Effector memory CD8-positive, alpha-beta T cell (primary cell): ENCODE results near the gene ITGA3.
"Not testable (repeated sequence)": the region's sequence is repeated elsewhere in the genome, so short reads cannot be mapped to it uniquely, and the experiment has no call there.

Experiments
- ATAC-seq: fragments of 150-1000 bp; cut with Tn5 transposase; replicated peaks from 2 replicates; pipeline ENCODE4 v1.10.0; 2021; ENCODE audit warnings: mild to moderate bottlenecking, moderate library complexity
- DNase-seq, 3 experiments: peaks; one replicate each; pipeline ENCODE4 v3.0.0; 2021
- H3K27ac Mint-ChIP-seq, 2 donors: one replicate each; pipeline ENCODE4 v1.8.0; 2022; ENCODE audit warnings: mild to moderate bottlenecking in 2 of 2, mixed read lengths in 2 of 2, moderate library complexity in 2 of 2
- H3K27me3 Mint-ChIP-seq, 2 donors: one replicate each; pipeline ENCODE4 v1.8.0; 2022; ENCODE audit warnings: mixed read lengths in 2 of 2
- H3K36me3 Mint-ChIP-seq: one replicate; pipeline ENCODE4 v1.8.0; 2022; ENCODE audit warnings: mild to moderate bottlenecking, moderate library complexity, mixed read lengths; ENCODE audit not compliant: insufficient read depth
- H3K4me1 Mint-ChIP-seq, 2 donors: one replicate each; pipeline ENCODE4 v1.8.0; 2022; ENCODE audit warnings: low read depth in 2 of 2, mixed read lengths in 2 of 2
- H3K4me3 Mint-ChIP-seq, 2 donors: one replicate each; pipeline ENCODE4 v1.8.0; 2022; ENCODE audit warnings: mild to moderate bottlenecking in 2 of 2, mixed read lengths in 2 of 2, moderate library complexity in 2 of 2
- H3K9me3 Mint-ChIP-seq, 2 donors: one replicate each; pipeline ENCODE4 v1.8.0; 2022; ENCODE audit warnings: mixed read lengths in 2 of 2

Gene ITGA3

GRCh38 chr17:50040496-50040895 is 15.4 kb upstream of the ITGA3 start:
- not testable (repeated sequence) for ATAC-seq, H3K36me3 Mint-ChIP-seq, H3K27ac Mint-ChIP-seq, H3K4me1 Mint-ChIP-seq, H3K9me3 Mint-ChIP-seq, DNase-seq, H3K4me3 Mint-ChIP-seq
- peaks cover 21 to 66% of the 10 kb centered on the region in 2 donors for H3K27me3 Mint-ChIP-seq

GRCh38 chr17:50042211-50042610 is 13.7 kb upstream of the ITGA3 start:
- no peaks in the 10 kb centered on the region for H3K9me3 Mint-ChIP-seq
- H3K4me1 Mint-ChIP-seq = no peaks in the 10 kb centered on the region

GRCh38 chr17:50043290-50044148 is 12.4 kb upstream of the ITGA3 start:
- ATAC-seq (no peak), DNase-seq (no peak)
- peaks cover 16 to 67% of the 10 kb centered on the region in 2 donors for H3K27me3 Mint-ChIP-seq
- H3K4me3 Mint-ChIP-seq = no peak overlapping the region
- peaks cover 4% of the 10 kb centered on the region for H3K36me3 Mint-ChIP-seq
- H3K9me3 Mint-ChIP-seq = no peaks in the 10 kb centered on the region
- H3K27ac Mint-ChIP-seq = no peak overlapping the region
- H3K4me1 Mint-ChIP-seq = no peaks in the 10 kb centered on the region

More at GRCh38 chr17:50042211-50042610, 13.7 kb upstream of the ITGA3 start:
- no peak overlapping the region for H3K4me3 Mint-ChIP-seq
- H3K36me3 Mint-ChIP-seq = peaks cover 4% of the 10 kb centered on the region
- ATAC-seq (no peak), DNase-seq (no peak)
- H3K27ac Mint-ChIP-seq = no peak overlapping the region
- H3K27me3 Mint-ChIP-seq = peaks cover 16 to 67% of the 10 kb centered on the region in 2 donors

- no peak for DNase-seq
- Mint-ChIP-seq H3K27ac (no peak overlapping the region), H3K4me3 (no peak overlapping the region), H3K9me3 (no peaks in the 10 kb centered on the region), H3K4me1 (no peaks in the 10 kb centered on the region), H3K27me3 (peaks cover 16 to 63% of the 10 kb centered on the region in 2 donors), H3K36me3 (peaks cover 2% of the 10 kb centered on the region)
- no peak for ATAC-seq
Observed at GRCh38 chr17:50044483-50044882, 11.4 kb upstream of the ITGA3 start.

GRCh38 chr17:50045154-50045553 is 10.8 kb upstream of the ITGA3 start:
- H3K27ac Mint-ChIP-seq = no peak overlapping the region
- H3K4me3 Mint-ChIP-seq = no peak overlapping the region
- peaks cover 16 to 63% of the 10 kb centered on the region in 2 donors for H3K27me3 Mint-ChIP-seq
- ATAC-seq = no peak
- no peaks in the 10 kb centered on the region for H3K9me3 Mint-ChIP-seq
- no peaks in the 10 kb centered on the region for H3K4me1 Mint-ChIP-seq
- H3K36me3 Mint-ChIP-seq = no peaks in the 10 kb centered on the region
- no peak for DNase-seq

- no peaks in the 10 kb centered on the region for H3K36me3 Mint-ChIP-seq
- no peaks in the 10 kb centered on the region for H3K9me3 Mint-ChIP-seq
- H3K27me3 Mint-ChIP-seq = peaks cover 16 to 63% of the 10 kb centered on the region in 2 donors
- ATAC-seq = no peak
- DNase-seq = no peak
- H3K27ac Mint-ChIP-seq = peak overlapping the region in 1 of 2 donors; percentile 42
- H3K4me3 Mint-ChIP-seq = no peak overlapping the region
- peaks cover 2 to 5% of the 10 kb centered on the region in 2 donors for H3K4me1 Mint-ChIP-seq
Observed at GRCh38 chr17:50046179-50046578, 9.7 kb upstream of the ITGA3 start.

- ATAC-seq (no peak), DNase-seq (no peak)
- Mint-ChIP-seq H3K9me3 (no peaks in the 10 kb centered on the region), H3K27me3 (peaks cover 13 to 59% of the 10 kb centered on the region in 2 donors), H3K27ac (peak overlapping the region in 1 of 2 donors; percentile 42), H3K4me3 (no peak overlapping the region), H3K4me1 (peaks cover 6 to 9% of the 10 kb centered on the region in 2 donors), H3K36me3 (no peaks in the 10 kb centered on the region)
Observed at GRCh38 chr17:50046667-50047066, 9.2 kb upstream of the ITGA3 start.

GRCh38 chr17:50047083-50047482 is 8.8 kb upstream of the ITGA3 start:
- Mint-ChIP-seq H3K27me3 (peaks cover 9 to 55% of the 10 kb centered on the region in 2 donors), H3K4me3 (no peak overlapping the region), H3K9me3 (no peaks in the 10 kb centered on the region), H3K4me1 (peaks cover 6 to 9% of the 10 kb centered on the region in 2 donors), H3K27ac (no peak overlapping the region), H3K36me3 (no peaks in the 10 kb centered on the region)
- no peak for DNase-seq
- no peak for ATAC-seq

GRCh38 chr17:50047488-50048126 is 8.3 kb upstream of the ITGA3 start:
- H3K27ac Mint-ChIP-seq = no peak overlapping the region
- peaks cover 7 to 54% of the 10 kb centered on the region in 2 donors for H3K27me3 Mint-ChIP-seq
- ATAC-seq (no peak), DNase-seq (no peak)
- H3K4me3 Mint-ChIP-seq = no peak overlapping the region
- H3K9me3 Mint-ChIP-seq = no peaks in the 10 kb centered on the region
- H3K36me3 Mint-ChIP-seq = no peaks in the 10 kb centered on the region
- peaks cover 6 to 9% of the 10 kb centered on the region in 2 donors for H3K4me1 Mint-ChIP-seq

GRCh38 chr17:50048146-50048720 is 7.7 kb upstream of the ITGA3 start:
- Mint-ChIP-seq H3K27me3 (peaks cover under 1 to 50% of the 10 kb centered on the region in 2 donors), H3K27ac (no peak overlapping the region), H3K4me3 (no peak overlapping the region), H3K36me3 (no peaks in the 10 kb centered on the region), H3K9me3 (no peaks in the 10 kb centered on the region), H3K4me1 (peaks cover 6 to 9% of the 10 kb centered on the region in 2 donors)
- DNase-seq = no peak
- no peak for ATAC-seq

- ATAC-seq = no peak
- no peak for DNase-seq
- no peak overlapping the region for H3K27ac Mint-ChIP-seq
- H3K27me3 Mint-ChIP-seq = peaks cover 0 to 42% of the 10 kb centered on the region in 2 donors
- H3K4me1 Mint-ChIP-seq = peaks cover 6 to 9% of the 10 kb centered on the region in 2 donors
- no peaks in the 10 kb centered on the region for H3K9me3 Mint-ChIP-seq
- no peaks in the 10 kb centered on the region for H3K36me3 Mint-ChIP-seq
- no peak overlapping the region for H3K4me3 Mint-ChIP-seq
Observed at GRCh38 chr17:50048988-50049387, 6.9 kb upstream of the ITGA3 start.

GRCh38 chr17:50049636-50050035 is 6.3 kb upstream of the ITGA3 start:
- no peak for ATAC-seq

GRCh38 chr17:50050431-50051032 is 5.4 kb upstream of the ITGA3 start:
- Mint-ChIP-seq H3K27me3 (peaks cover 0 to 27% of the 10 kb centered on the region in 2 donors), H3K36me3 (peaks cover 4% of the 10 kb centered on the region), H3K4me1 (peaks cover 11 to 16% of the 10 kb centered on the region in 2 donors), H3K27ac (no peak overlapping the region), H3K9me3 (no peaks in the 10 kb centered on the region), H3K4me3 (no peak overlapping the region)
- ATAC-seq (no peak), DNase-seq (no peak)

More at GRCh38 chr17:50049636-50050035, 6.3 kb upstream of the ITGA3 start:
- Mint-ChIP-seq H3K36me3 (no peaks in the 10 kb centered on the region), H3K27ac (no peak overlapping the region), H3K9me3 (no peaks in the 10 kb centered on the region), H3K4me3 (no peak overlapping the region), H3K27me3 (peaks cover 0 to 36% of the 10 kb centered on the region in 2 donors), H3K4me1 (peaks cover 6 to 9% of the 10 kb centered on the region in 2 donors)
- DNase-seq = no peak
